ENCODE measurements around the gene SV2C.

The SV2C gene

GRCh38 chr5:76386360-76386759 is 303.2 kb downstream of the SV2C start:
- no peak overlapping the region for H4K12ac ChIP-seq (ENCODE audit: low read depth, low read length)
- H3K4me3 ChIP-seq (ENCODE audit: low read depth, low read length), result no peak overlapping the region
- H3K36me3 ChIP-seq (ENCODE audit: control insufficient read depth in 1 of 2, insufficient read depth in 2 of 2, low read length in 2 of 2), result no peaks in the 10 kb centered on the region
- no peak overlapping the region for H3K27ac ChIP-seq (ENCODE audit: low read depth, low read length)
- peaks cover 2 to 11% of the 10 kb centered on the region in 2 experiments for H3K4me1 ChIP-seq (ENCODE audit: control insufficient read depth in 1 of 2, insufficient read depth in 2 of 2, low read length in 2 of 2)
- WGBS (ENCODE audit: extremely low coverage, insufficient coverage, insufficient read length), result no CpG with 5 or more reads among the region's 5 CpGs
- H3K14ac ChIP-seq (ENCODE audit: low read length), result no peak overlapping the region
- H3K23ac ChIP-seq (ENCODE audit: low read length), result no peak overlapping the region
- no peak overlapping the region for H2AK5ac ChIP-seq (ENCODE audit: low read length)
- H3K4me2 ChIP-seq (ENCODE audit: low read length), result no peak overlapping the region
- H3K79me2 ChIP-seq (ENCODE audit: control insufficient read depth, insufficient read depth, low read length, poor library complexity), result peaks cover 2% of the 10 kb centered on the region
- no peak overlapping the region for H4K8ac ChIP-seq (ENCODE audit: low read depth, low read length)
- no peak overlapping the region for H2BK120ac ChIP-seq (ENCODE audit: insufficient read depth, low read length, poor library complexity)
- no peak overlapping the region for H3K18ac ChIP-seq (ENCODE audit: low read length)
- no peak overlapping the region for H3K4ac ChIP-seq (ENCODE audit: low read depth, low read length)
- no peaks in the 10 kb centered on the region for H3K27me3 ChIP-seq (ENCODE audit: insufficient read depth, low read length)
- DNase-seq, result no peak
- H3K79me1 ChIP-seq (ENCODE audit: low read length), result peaks cover 2% of the 10 kb centered on the region
- H4K91ac ChIP-seq (ENCODE audit: low read depth, low read length), result no peak overlapping the region
- no peak overlapping the region for H2AFZ ChIP-seq (ENCODE audit: insufficient read depth, low read length, poor library complexity)
- no peak overlapping the region for H3K9ac ChIP-seq (ENCODE audit: low read length)
- H3K9me3 ChIP-seq (ENCODE audit: insufficient read depth, low read depth, low read length), result no peaks in the 10 kb centered on the region
- no peak overlapping the region for H2BK12ac ChIP-seq (ENCODE audit: low read length)
- H2BK5ac ChIP-seq (ENCODE audit: low read depth, low read length, poor library complexity), result no peak overlapping the region

- no peak overlapping the region for H3K27ac ChIP-seq (ENCODE audit: low read depth, low read length)
- H3K4me3 ChIP-seq (ENCODE audit: low read depth, low read length), result no peak overlapping the region
- H2AFZ ChIP-seq (ENCODE audit: insufficient read depth, low read length, poor library complexity), result no peak overlapping the region
- no peaks in the 10 kb centered on the region for H3K36me3 ChIP-seq (ENCODE audit: control insufficient read depth in 1 of 2, insufficient read depth in 2 of 2, low read length in 2 of 2)
- no peak overlapping the region for H3K14ac ChIP-seq (ENCODE audit: low read length)
- no peak overlapping the region for H3K18ac ChIP-seq (ENCODE audit: low read length)
- no peak overlapping the region for H2BK12ac ChIP-seq (ENCODE audit: low read length)
- DNase-seq, result peak in 1 of 2 donors; percentile 31
- no peak overlapping the region for H3K9ac ChIP-seq (ENCODE audit: low read length)
- H4K8ac ChIP-seq (ENCODE audit: low read depth, low read length), result no peak overlapping the region
- H3K79me2 ChIP-seq (ENCODE audit: control insufficient read depth, insufficient read depth, low read length, poor library complexity), result peaks cover 2% of the 10 kb centered on the region
- no peak overlapping the region for H3K23ac ChIP-seq (ENCODE audit: low read length)
- H3K79me1 ChIP-seq (ENCODE audit: low read length), result peaks cover 2% of the 10 kb centered on the region
- H3K4me2 ChIP-seq (ENCODE audit: low read length), result no peak overlapping the region
- H2BK120ac ChIP-seq (ENCODE audit: insufficient read depth, low read length, poor library complexity), result no peak overlapping the region
- no peak overlapping the region for H2BK5ac ChIP-seq (ENCODE audit: low read depth, low read length, poor library complexity)
- no peak overlapping the region for H3K4ac ChIP-seq (ENCODE audit: low read depth, low read length)
- H2AK5ac ChIP-seq (ENCODE audit: low read length), result no peak overlapping the region
- no peak overlapping the region for H4K91ac ChIP-seq (ENCODE audit: low read depth, low read length)
- no peaks in the 10 kb centered on the region for H3K27me3 ChIP-seq (ENCODE audit: insufficient read depth, low read length)
- H3K4me1 ChIP-seq (ENCODE audit: control insufficient read depth in 1 of 2, insufficient read depth in 2 of 2, low read length in 2 of 2), result peaks cover 2 to 11% of the 10 kb centered on the region in 2 experiments
- no peaks in the 10 kb centered on the region for H3K9me3 ChIP-seq (ENCODE audit: insufficient read depth, low read depth, low read length)
- no peak overlapping the region for H4K12ac ChIP-seq (ENCODE audit: low read depth, low read length)
- no CpG with 5 or more reads among the region's 1 CpG for WGBS (ENCODE audit: extremely low coverage, insufficient coverage, insufficient read length)
These were observed 305.1 kb downstream of the SV2C start for GRCh38 chr5:76388236-76388635.

GRCh38 chr5:76388791-76389512 is 305.8 kb downstream of the SV2C start:
- H3K18ac ChIP-seq (ENCODE audit: low read length), result no peak overlapping the region
- H3K27ac ChIP-seq (ENCODE audit: low read depth, low read length), result no peak overlapping the region
- H2BK12ac ChIP-seq (ENCODE audit: low read length), result no peak overlapping the region
- no peak overlapping the region for H3K9ac ChIP-seq (ENCODE audit: low read length)
- no peak for DNase-seq
- WGBS (ENCODE audit: extremely low coverage, insufficient coverage, insufficient read length), result no CpG with 5 or more reads among the region's 11 CpGs
- peaks cover 2% of the 10 kb centered on the region for H3K79me1 ChIP-seq (ENCODE audit: low read length)
- H3K79me2 ChIP-seq (ENCODE audit: control insufficient read depth, insufficient read depth, low read length, poor library complexity), result peaks cover 2% of the 10 kb centered on the region
- no peak overlapping the region for H2BK120ac ChIP-seq (ENCODE audit: insufficient read depth, low read length, poor library complexity)
- no peak overlapping the region for H4K12ac ChIP-seq (ENCODE audit: low read depth, low read length)
- H3K23ac ChIP-seq (ENCODE audit: low read length), result no peak overlapping the region
- no peaks in the 10 kb centered on the region for H3K9me3 ChIP-seq (ENCODE audit: insufficient read depth, low read depth, low read length)
- H3K4ac ChIP-seq (ENCODE audit: low read depth, low read length), result no peak overlapping the region
- H3K14ac ChIP-seq (ENCODE audit: low read length), result no peak overlapping the region
- peaks cover 2 to 9% of the 10 kb centered on the region in 2 experiments for H3K4me1 ChIP-seq (ENCODE audit: control insufficient read depth in 1 of 2, insufficient read depth in 2 of 2, low read length in 2 of 2)
- no peaks in the 10 kb centered on the region for H3K36me3 ChIP-seq (ENCODE audit: control insufficient read depth in 1 of 2, insufficient read depth in 2 of 2, low read length in 2 of 2)
- no peak overlapping the region for H2AK5ac ChIP-seq (ENCODE audit: low read length)
- no peak overlapping the region for H2BK5ac ChIP-seq (ENCODE audit: low read depth, low read length, poor library complexity)
- H4K8ac ChIP-seq (ENCODE audit: low read depth, low read length), result no peak overlapping the region
- H3K4me3 ChIP-seq (ENCODE audit: low read depth, low read length), result no peak overlapping the region
- no peak overlapping the region for H3K4me2 ChIP-seq (ENCODE audit: low read length)
- H4K91ac ChIP-seq (ENCODE audit: low read depth, low read length), result no peak overlapping the region
- no peak overlapping the region for H2AFZ ChIP-seq (ENCODE audit: insufficient read depth, low read length, poor library complexity)
- no peaks in the 10 kb centered on the region for H3K27me3 ChIP-seq (ENCODE audit: insufficient read depth, low read length)

GRCh38 chr5:76389513-76390154 is 306.5 kb downstream of the SV2C start:
- H3K4me2 ChIP-seq (ENCODE audit: low read length), result no peak overlapping the region
- no peaks in the 10 kb centered on the region for H3K36me3 ChIP-seq (ENCODE audit: control insufficient read depth in 1 of 2, insufficient read depth in 2 of 2, low read length in 2 of 2)
- H4K91ac ChIP-seq (ENCODE audit: low read depth, low read length), result no peak overlapping the region
- H2AFZ ChIP-seq (ENCODE audit: insufficient read depth, low read length, poor library complexity), result no peak overlapping the region
- no peak overlapping the region for H2BK12ac ChIP-seq (ENCODE audit: low read length)
- WGBS (ENCODE audit: extremely low coverage, insufficient coverage, insufficient read length), result no CpG with 5 or more reads among the region's 13 CpGs
- peaks cover 2 to 8% of the 10 kb centered on the region in 2 experiments for H3K4me1 ChIP-seq (ENCODE audit: control insufficient read depth in 1 of 2, insufficient read depth in 2 of 2, low read length in 2 of 2)
- no peak overlapping the region for H2AK5ac ChIP-seq (ENCODE audit: low read length)
- H3K18ac ChIP-seq (ENCODE audit: low read length), result no peak overlapping the region
- H3K79me1 ChIP-seq (ENCODE audit: low read length), result peaks cover 2% of the 10 kb centered on the region
- H4K8ac ChIP-seq (ENCODE audit: low read depth, low read length), result no peak overlapping the region
- H2BK5ac ChIP-seq (ENCODE audit: low read depth, low read length, poor library complexity), result no peak overlapping the region
- no peak overlapping the region for H3K9ac ChIP-seq (ENCODE audit: low read length)
- H3K14ac ChIP-seq (ENCODE audit: low read length), result no peak overlapping the region
- no peak overlapping the region for H2BK120ac ChIP-seq (ENCODE audit: insufficient read depth, low read length, poor library complexity)
- H3K23ac ChIP-seq (ENCODE audit: low read length), result no peak overlapping the region
- no peak for DNase-seq
- H3K27me3 ChIP-seq (ENCODE audit: insufficient read depth, low read length), result no peaks in the 10 kb centered on the region
- H3K4ac ChIP-seq (ENCODE audit: low read depth, low read length), result no peak overlapping the region
- no peak overlapping the region for H4K12ac ChIP-seq (ENCODE audit: low read depth, low read length)
- no peak overlapping the region for H3K27ac ChIP-seq (ENCODE audit: low read depth, low read length)
- peaks cover 2% of the 10 kb centered on the region for H3K79me2 ChIP-seq (ENCODE audit: control insufficient read depth, insufficient read depth, low read length, poor library complexity)
- H3K4me3 ChIP-seq (ENCODE audit: low read depth, low read length), result no peak overlapping the region
- no peaks in the 10 kb centered on the region for H3K9me3 ChIP-seq (ENCODE audit: insufficient read depth, low read depth, low read length)
